NCI-H82 treated with DMSO at 0.1 percent for 48 hours (cell line): ENCODE measurements around the gene BMP6.

ENCODE experiments used
- DNase-seq: peaks from one replicate; lab custom pipeline; 2025; ENCODE audit not compliant: unreplicated experiment; lab: John Stamatoyannopoulos, UW

Gene BMP6

GRCh38 chr6:7901780-7902179, 175.9 kb downstream of the BMP6 start:
- no peak for DNase-seq

GRCh38 chr6:7902221-7902620, 176.3 kb downstream of the BMP6 start:
- no peak for DNase-seq

GRCh38 chr6:7902867-7903266, 177.0 kb downstream of the BMP6 start:
- no peak for DNase-seq

GRCh38 chr6:7903673-7904072, 177.8 kb downstream of the BMP6 start:
- DNase-seq = no peak

GRCh38 chr6:7904654-7905319, 178.9 kb downstream of the BMP6 start:
- no peak for DNase-seq

- no peak for DNase-seq
Measured at GRCh38 chr6:7905416-7905815, 179.5 kb downstream of the BMP6 start.

- no peak for DNase-seq
Measured at GRCh38 chr6:7906741-7907140, 180.8 kb downstream of the BMP6 start.

GRCh38 chr6:7907159-7907558, 181.3 kb downstream of the BMP6 start:
- no peak for DNase-seq

- no peak for DNase-seq
Measured at GRCh38 chr6:7909323-7910276, 183.7 kb downstream of the BMP6 start.

GRCh38 chr6:7910298-7910653, 184.4 kb downstream of the BMP6 start:
- no peak for DNase-seq

- peak; percentile 29 for DNase-seq
Measured at GRCh38 chr6:7910654-7911344, 184.9 kb downstream of the BMP6 start, which contains the start of gene TXNDC5. TXNDC5 (minus strand) TSS chr6:7910788; CDS start chr6:7910776, 12 bp downstream.

GRCh38 chr6:7911345-7911725, 185.4 kb downstream of the BMP6 start:
- no peak for DNase-seq

- DNase-seq = no peak
Measured at GRCh38 chr6:7912024-7912423, 186.1 kb downstream of the BMP6 start.

- DNase-seq = peak; percentile 82
Measured at GRCh38 chr6:7912736-7913517, 187.0 kb downstream of the BMP6 start.

GRCh38 chr6:7914311-7914710, 188.4 kb downstream of the BMP6 start:
- no peak for DNase-seq

- no peak for DNase-seq
Measured at GRCh38 chr6:7914991-7915789, 189.3 kb downstream of the BMP6 start.

- DNase-seq = no peak
Measured at GRCh38 chr6:7916959-7917358, 191.1 kb downstream of the BMP6 start.

GRCh38 chr6:7917729-7918128, 191.8 kb downstream of the BMP6 start:
- DNase-seq = no peak

- DNase-seq = no peak
Measured at GRCh38 chr6:7918403-7918802, 192.5 kb downstream of the BMP6 start.

GRCh38 chr6:7919871-7920270, 194.0 kb downstream of the BMP6 start:
- DNase-seq = no peak
